ENCODE results near the gene PCMT1. TPM values are rescaled to one million over a fixed set of nuclear protein-coding genes. Genes with fewer than 3 reads are reported as not detected.

Gene PCMT1
- total RNA-seq, 4 donors from 2014 or later, result 77.5 to 101 (median 88.0) TPM

GRCh38 chr6:149783551-149783950, 34.0 kb downstream of the PCMT1 start:
- Histone ChIP-seq H3K9me3 (no peaks in the 10 kb centered on the region), H3K36me3 (peaks cover 0 to 58% (median 4%) of the 10 kb centered on the region in 3 donors), H3K4me1 (no peaks in the 10 kb centered on the region), H3K27me3 (no peaks in the 10 kb centered on the region), H3K4me3 (no peak overlapping the region), H3K27ac (no peak overlapping the region)
- DNase-seq, result no peak
- TF ChIP-seq CTCF (IDR thresholded peaks at IDR 0.05) (no peak), POLR2A (IDR thresholded peaks at IDR 0.05) (no peak)
- intact Hi-C loops (cut with DNase I), result no loop called here
- WGBS, 2 donors, result 81 to 94% methylated on average over 3 of the region's 3 CpGs

GRCh38 chr6:149806127-149806526, 56.6 kb downstream of the PCMT1 start:
- H3K4me3 ChIP-seq, result no peak overlapping the region
- TF ChIP-seq POLR2A (IDR thresholded peaks at IDR 0.05) (no peak), CTCF (IDR thresholded peaks at IDR 0.05) (no peak)
- H3K9me3 ChIP-seq, result no peaks in the 10 kb centered on the region
- H3K36me3 ChIP-seq, result peaks cover 0 to 83% (median 0%) of the 10 kb centered on the region in 3 donors
- no peaks in the 10 kb centered on the region for H3K4me1 ChIP-seq
- H3K27me3 ChIP-seq, result no peaks in the 10 kb centered on the region
- 68 to 83% methylated on average over 4 of the region's 4 CpGs for WGBS, 2 donors
- intact Hi-C loops (cut with DNase I), result no loop called here
- H3K27ac ChIP-seq, result no peak overlapping the region
- DNase-seq, result no peak

GRCh38 chr6:149809798-149810197, 60.3 kb downstream of the PCMT1 start:
- DNase-seq, result no peak
- H3K4me3 ChIP-seq, result no peak overlapping the region
- TF ChIP-seq CTCF (IDR thresholded peaks at IDR 0.05) (no peak), POLR2A (IDR thresholded peaks at IDR 0.05) (no peak)
- peaks cover 0 to 75% (median 0%) of the 10 kb centered on the region in 3 donors for H3K36me3 ChIP-seq
- H3K9me3 ChIP-seq, result no peaks in the 10 kb centered on the region
- H3K4me1 ChIP-seq, result no peaks in the 10 kb centered on the region
- no peaks in the 10 kb centered on the region for H3K27me3 ChIP-seq
- WGBS, 2 donors, result 84 to 86% methylated on average over 2 of the region's 2 CpGs
- H3K27ac ChIP-seq, result no peak overlapping the region
- intact Hi-C loops (cut with DNase I), result no loop called here

DNA sequence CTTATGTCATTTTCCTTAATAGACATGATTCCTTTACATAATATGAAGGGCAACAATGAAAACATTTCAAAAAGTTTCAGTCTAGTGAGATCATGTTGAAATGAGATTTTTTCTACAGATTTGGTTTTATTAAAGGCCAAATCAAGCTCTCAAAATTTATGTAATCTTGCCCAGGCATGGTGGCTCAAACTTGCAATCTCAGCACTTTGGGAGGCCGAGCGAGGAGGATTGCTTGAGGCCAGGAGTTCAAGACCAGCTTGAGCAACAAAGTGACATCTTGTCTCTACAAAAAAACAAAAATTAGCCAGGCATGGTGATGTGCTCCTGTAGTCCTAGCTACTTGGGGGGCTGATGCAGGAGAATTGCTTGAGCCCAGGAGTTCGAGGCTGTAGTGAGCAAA, 63.8 kb downstream of the PCMT1 start:
- no peak overlapping the region for H3K27ac ChIP-seq
- H3K4me1 ChIP-seq, result no peaks in the 10 kb centered on the region
- no peaks in the 10 kb centered on the region for H3K9me3 ChIP-seq
- H3K27me3 ChIP-seq, result no peaks in the 10 kb centered on the region
- TF ChIP-seq CTCF (IDR thresholded peaks at IDR 0.05) (no peak), POLR2A (IDR thresholded peaks at IDR 0.05) (no peak)
- H3K4me3 ChIP-seq, result no peak overlapping the region
- peaks cover 0 to 56% (median 0%) of the 10 kb centered on the region in 3 donors for H3K36me3 ChIP-seq
- WGBS, 2 donors, result 97 to 98% methylated on average over 3 of the region's 3 CpGs
- DNase-seq, result no peak
- intact Hi-C loops (cut with DNase I), result no loop called here

DNA sequence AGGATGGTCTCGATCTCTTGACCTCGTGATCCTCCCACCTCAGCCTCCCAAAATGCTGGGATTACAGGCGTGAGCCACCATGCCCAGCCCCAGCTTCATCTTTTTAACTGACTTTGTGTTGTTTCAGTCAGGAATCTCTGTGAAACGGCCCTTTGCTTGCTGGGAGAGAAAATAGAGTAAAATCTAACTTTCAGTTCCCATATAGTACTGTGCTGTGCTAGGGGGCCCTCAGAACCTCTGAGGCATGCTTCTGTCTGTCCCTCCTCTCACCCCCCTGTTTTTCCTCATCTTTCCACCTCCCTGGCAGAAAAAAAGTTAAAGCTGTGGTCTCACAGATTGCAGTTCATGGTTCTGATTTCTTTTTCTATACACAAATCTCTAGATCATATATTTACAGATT, 66.2 kb downstream of the PCMT1 start:
- no peak overlapping the region for H3K4me3 ChIP-seq
- H3K36me3 ChIP-seq, result peaks cover 0 to 54% (median 0%) of the 10 kb centered on the region in 3 donors
- TF ChIP-seq CTCF (IDR thresholded peaks at IDR 0.05), result no peak
- TF ChIP-seq POLR2A (IDR thresholded peaks at IDR 0.05), result no peak
- H3K27ac ChIP-seq, result no peak overlapping the region
- H3K27me3 ChIP-seq, result no peaks in the 10 kb centered on the region
- DNase-seq, result no peak
- no peaks in the 10 kb centered on the region for H3K9me3 ChIP-seq
- H3K4me1 ChIP-seq, result no peaks in the 10 kb centered on the region
- intact Hi-C loops (cut with DNase I), result no loop called here
- WGBS, 2 donors, result 89 to 92% methylated on average over 4 of the region's 4 CpGs

All from esophagus squamous epithelium (tissue), 5 donors.